ENCODE measurements around the gene OCA2.

Gene OCA2

DNA sequence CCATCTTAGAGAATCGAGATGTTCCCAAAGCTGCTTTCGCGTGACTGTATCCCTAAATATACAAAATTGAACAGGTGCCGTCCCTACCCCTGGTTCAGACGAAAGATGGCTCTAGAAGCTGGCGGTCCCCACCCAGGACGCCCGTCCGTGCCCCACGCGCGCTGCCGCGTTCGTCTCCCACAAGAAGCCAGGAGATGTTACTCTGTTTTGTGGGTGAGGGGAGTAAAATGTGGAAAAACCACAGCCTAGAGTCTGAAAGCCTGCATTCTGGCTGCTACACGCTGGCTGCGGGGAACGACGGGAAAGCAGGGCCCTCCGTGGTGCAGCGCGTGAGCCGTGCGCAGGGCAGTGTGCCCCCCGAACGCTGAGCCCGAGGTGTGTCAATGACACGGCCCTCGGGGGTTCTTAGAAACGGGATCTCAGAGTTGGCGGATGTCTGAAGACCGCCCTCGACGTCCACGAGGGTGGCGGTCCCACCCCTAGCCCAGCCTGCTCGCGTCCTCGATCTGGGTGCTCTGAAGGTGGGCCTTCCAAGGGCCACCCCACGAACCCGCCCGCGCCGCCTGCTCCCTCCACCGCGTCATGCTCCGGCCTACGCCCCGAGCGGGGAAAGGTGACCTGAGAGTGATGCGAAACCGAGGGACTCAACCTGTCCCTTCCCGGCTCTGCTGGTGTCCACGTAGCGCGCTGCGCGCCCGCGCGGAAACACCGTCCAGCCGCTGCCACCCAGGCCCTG lies 95.6 kb downstream of the OCA2 start:
- TF ChIP-seq, protein P1, sequence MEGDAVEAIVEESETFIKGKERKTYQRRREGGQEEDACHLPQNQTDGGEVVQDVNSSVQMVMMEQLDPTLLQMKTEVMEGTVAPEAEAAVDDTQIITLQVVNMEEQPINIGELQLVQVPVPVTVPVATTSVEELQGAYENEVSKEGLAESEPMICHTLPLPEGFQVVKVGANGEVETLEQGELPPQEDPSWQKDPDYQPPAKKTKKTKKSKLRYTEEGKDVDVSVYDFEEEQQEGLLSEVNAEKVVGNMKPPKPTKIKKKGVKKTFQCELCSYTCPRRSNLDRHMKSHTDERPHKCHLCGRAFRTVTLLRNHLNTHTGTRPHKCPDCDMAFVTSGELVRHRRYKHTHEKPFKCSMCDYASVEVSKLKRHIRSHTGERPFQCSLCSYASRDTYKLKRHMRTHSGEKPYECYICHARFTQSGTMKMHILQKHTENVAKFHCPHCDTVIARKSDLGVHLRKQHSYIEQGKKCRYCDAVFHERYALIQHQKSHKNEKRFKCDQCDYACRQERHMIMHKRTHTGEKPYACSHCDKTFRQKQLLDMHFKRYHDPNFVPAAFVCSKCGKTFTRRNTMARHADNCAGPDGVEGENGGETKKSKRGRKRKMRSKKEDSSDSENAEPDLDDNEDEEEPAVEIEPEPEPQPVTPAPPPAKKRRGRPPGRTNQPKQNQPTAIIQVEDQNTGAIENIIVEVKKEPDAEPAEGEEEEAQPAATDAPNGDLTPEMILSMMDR (IDR thresholded peaks at IDR 0.05; ENCODE audit: low read depth, low read length) = no peak
- Histone ChIP-seq H3K4me3 (ENCODE audit: low read depth, low read length) (no peak overlapping the region), H3K27me3 (ENCODE audit: insufficient read depth, low read depth, severe bottlenecking) (no peaks in the 10 kb centered on the region), H3K36me3 (no peaks in the 10 kb centered on the region), H3K9me3 (ENCODE audit: severe bottlenecking) (no peaks in the 10 kb centered on the region), H3K27ac (no peak overlapping the region)
- DNase-seq = no peak

DNA sequence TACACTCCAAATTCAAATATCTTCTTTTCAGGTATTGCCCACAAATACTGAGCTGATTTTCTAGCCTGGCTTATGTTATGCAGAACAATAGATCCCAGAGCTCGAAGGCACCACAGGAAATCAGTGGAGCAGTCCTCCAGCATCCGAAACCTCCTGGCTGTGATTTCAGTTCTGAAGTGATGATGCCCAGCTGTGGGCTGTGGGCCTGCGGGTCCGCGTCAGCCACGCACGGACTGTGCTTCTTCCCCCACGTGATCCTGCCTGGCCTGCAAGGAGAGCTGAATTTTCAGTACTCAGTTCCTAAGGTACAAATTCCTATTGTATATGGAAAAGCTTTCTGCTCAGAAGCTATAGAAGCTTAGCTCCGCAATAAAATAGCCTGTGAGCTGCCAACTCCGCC lies 96.2 kb downstream of the OCA2 start:
- Histone ChIP-seq H3K9me3 (ENCODE audit: severe bottlenecking) (no peaks in the 10 kb centered on the region), H3K36me3 (no peaks in the 10 kb centered on the region), H3K27ac (no peak overlapping the region), H3K27me3 (ENCODE audit: insufficient read depth, low read depth, severe bottlenecking) (no peaks in the 10 kb centered on the region), H3K4me3 (ENCODE audit: low read depth, low read length) (no peak overlapping the region)
- DNase-seq = no peak
- TF ChIP-seq, protein P1 (IDR thresholded peaks at IDR 0.05; ENCODE audit: low read depth, low read length) = no peak

DNA sequence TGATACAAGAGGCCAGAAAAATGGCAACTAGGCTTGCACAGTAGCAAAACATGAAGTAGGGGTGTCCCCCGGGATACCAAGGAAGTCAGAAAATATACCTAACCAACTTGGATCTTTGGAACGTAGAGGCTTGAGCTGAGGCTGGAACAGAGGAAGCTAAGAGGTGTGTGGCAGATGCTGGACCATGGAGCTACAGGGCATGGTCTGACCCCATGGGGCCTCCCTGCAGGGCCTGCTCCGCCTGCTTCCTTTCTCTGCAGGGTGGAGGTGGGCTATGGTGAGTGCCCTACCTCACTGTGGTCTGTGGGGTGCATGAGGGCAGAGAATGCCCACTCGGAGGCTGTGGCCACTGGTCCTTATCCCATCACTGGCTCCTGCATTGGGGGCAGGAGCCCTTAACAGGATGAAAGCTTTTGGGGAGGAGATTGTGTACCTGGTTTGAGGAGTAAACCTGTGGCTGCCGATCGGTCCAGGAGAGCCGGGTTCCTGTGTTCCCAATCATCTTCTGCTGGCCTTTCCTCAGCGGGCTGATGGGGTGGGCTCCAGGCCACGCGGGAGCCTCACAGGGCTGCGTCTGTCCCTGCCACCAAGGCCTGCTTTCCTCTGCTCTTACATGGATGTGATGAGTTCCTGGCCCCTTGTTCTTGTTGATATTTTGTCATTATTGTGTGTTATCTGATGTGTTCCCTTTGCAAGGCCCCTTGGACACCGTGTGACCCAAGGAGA lies 96.8 kb downstream of the OCA2 start:
- Histone ChIP-seq H3K27me3 (ENCODE audit: insufficient read depth, low read depth, severe bottlenecking) (no peaks in the 10 kb centered on the region), H3K27ac (no peak overlapping the region), H3K4me3 (ENCODE audit: low read depth, low read length) (no peak overlapping the region), H3K9me3 (ENCODE audit: severe bottlenecking) (no peaks in the 10 kb centered on the region), H3K36me3 (no peaks in the 10 kb centered on the region)
- no peak for DNase-seq
- TF ChIP-seq, protein P1 (IDR thresholded peaks at IDR 0.05; ENCODE audit: low read depth, low read length) = no peak

DNA sequence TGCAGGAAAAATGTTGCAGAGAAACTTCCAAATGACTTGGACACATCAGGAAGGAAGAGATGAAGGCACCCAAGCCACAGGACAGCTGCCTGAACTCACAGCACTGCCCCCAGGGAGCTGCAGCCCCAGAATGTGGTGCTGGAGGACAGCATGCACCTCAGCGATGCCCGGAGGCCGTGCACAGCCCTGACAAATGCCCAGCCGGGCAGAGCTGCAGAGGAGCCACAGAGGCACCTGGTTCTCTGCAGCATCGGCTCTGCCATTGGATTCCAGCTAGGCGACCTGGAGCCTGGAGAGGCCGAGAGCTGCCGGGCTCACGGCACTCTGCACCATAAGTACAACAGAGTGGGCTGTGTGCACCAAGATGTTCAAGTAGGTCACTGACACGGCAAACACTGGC lies 97.5 kb downstream of the OCA2 start:
- H3K4me3 ChIP-seq (ENCODE audit: low read depth, low read length) = no peak overlapping the region
- no peaks in the 10 kb centered on the region for H3K27me3 ChIP-seq (ENCODE audit: insufficient read depth, low read depth, severe bottlenecking)
- no peak overlapping the region for H3K27ac ChIP-seq
- TF ChIP-seq, protein P1 (IDR thresholded peaks at IDR 0.05; ENCODE audit: low read depth, low read length) = no peak
- H3K9me3 ChIP-seq (ENCODE audit: severe bottlenecking) = no peaks in the 10 kb centered on the region
- DNase-seq = no peak
- H3K36me3 ChIP-seq = no peaks in the 10 kb centered on the region

DNA sequence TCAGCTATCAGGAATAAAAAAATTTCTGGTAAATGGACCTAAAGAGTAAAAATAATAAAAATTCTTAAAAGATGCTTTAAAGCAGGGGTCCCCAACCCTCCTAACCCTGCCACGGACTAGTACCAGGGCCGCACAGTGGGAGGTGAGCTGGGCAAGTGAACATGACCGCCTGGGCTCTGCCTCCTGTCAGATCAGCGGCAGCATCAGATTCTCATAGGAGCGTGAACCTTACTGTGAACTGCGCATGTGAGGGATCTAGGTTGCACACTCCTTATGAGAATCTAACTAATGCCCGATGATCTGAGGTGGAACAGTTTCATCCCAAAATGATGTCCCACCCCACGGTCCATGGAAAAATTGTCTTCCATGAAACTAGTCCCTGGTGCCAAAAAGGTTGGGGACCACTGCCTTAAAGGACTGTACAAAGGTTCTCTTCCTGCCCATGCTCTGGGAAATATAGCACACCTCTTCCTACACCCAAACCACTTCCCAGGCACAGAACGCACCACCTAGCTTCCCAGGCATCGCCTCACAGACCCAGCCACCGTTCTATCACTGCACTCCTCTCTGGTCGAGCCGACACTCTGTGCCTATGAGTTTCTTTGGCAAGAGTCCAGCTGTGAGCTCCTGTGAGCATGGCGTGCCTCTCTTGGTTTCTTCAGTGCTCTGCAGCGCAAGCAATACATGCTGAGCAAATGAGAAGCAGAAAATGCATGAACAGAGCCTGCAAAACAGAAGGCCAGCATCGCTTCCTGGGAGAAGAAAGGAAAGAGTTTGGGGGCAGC lies 104.9 kb downstream of the OCA2 start:
- no peaks in the 10 kb centered on the region for H3K9me3 ChIP-seq (ENCODE audit: severe bottlenecking)
- no peaks in the 10 kb centered on the region for H3K36me3 ChIP-seq
- H3K27ac ChIP-seq = no peak overlapping the region
- TF ChIP-seq, protein P1 (IDR thresholded peaks at IDR 0.05; ENCODE audit: low read depth, low read length) = no peak
- no peaks in the 10 kb centered on the region for H3K27me3 ChIP-seq (ENCODE audit: insufficient read depth, low read depth, severe bottlenecking)
- no peak for DNase-seq
- H3K4me3 ChIP-seq (ENCODE audit: low read depth, low read length) = no peak overlapping the region
